GM20431 (cell line): ENCODE results near the gene TMEM207.
"Not testable (repeated sequence)": the region's sequence is repeated elsewhere in the genome, so short reads cannot be mapped to it uniquely, and the experiment has no call there.

Experiments
- in situ Hi-C: fragments of 300-500 bp; cut with MseI, MboI; formaldehyde crosslinking; loops from one replicate; pipeline ENCODE4 v1.15.0; 2020; ENCODE audit warnings: low sequenced_read_pairs; ENCODE audit not compliant: unreplicated experiment

TMEM207 gene

GRCh38 chr3:190449801-190450200 lies at the start of gene TMEM207:
TMEM207 (minus strand) TSS chr3:190449901; CDS start chr3:190449809, 92 bp downstream.
- in situ Hi-C loops = no loop called here

DNA sequence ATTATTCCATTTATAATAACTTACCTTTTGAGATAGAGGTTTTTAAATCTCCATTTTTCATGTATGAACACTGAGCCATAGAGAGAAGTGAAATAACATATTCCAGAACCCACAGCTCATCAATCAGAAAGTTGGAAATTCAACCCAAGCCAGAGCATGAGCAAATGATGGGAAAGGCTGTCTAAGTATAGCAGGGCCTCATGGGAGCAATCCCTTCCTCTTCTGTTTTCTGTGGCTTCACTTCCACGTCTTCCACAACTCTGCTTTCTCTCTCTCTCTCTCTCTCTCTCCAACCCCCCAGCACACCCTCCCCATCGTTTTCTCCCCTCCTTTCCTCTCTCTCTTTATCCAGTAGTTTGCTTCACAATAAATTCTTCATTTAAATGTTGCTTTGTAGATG lies 49.4 kb upstream of the TMEM207 start:
- in situ Hi-C loops = no loop called here

DNA sequence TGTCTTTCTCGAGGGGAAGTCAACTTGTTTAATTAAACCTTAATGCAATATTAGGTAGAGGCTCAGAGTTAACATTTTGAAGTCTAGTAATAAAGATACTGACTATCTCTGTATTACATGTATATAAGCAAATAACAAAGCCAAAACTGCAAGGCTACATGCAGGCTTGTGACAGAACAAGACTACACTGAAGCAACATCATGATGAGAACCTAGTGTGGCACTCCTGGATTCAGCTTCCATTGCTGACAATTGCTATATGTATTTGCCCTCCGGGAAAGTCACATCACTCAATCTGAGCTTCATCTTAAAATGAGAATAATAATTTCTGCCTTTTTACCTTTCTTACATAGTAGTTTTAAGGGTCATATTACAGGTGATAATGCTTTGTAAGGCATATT lies 48.6 kb upstream of the TMEM207 start:
- in situ Hi-C loops = no loop called here

- in situ Hi-C loops = no loop called here
Observed at GRCh38 chr3:190497811-190498210, 48.1 kb upstream of the TMEM207 start.

GRCh38 chr3:190496859-190497258 lies 47.2 kb upstream of the TMEM207 start:
- in situ Hi-C loops = no loop called here

DNA sequence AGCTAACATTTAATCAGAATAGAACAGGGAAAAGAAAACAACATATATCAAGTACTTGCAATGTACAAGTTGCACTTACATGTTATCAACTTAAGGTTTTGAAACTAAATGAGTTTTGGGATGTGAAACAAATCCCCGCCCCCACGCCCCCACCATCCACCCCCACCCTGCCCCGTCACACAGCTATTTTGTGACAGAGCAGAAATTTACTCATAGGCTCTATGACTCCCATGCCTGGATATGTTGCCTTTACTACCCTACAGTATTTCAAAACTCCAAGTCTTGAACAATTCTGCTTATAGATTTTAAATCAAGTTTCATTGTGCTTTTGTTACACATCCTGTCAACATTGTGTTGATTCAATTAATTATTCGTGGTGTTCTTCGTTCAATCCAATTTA lies 46.1 kb upstream of the TMEM207 start:
- in situ Hi-C loops = no loop called here

GRCh38 chr3:190495354-190495753 lies 45.7 kb upstream of the TMEM207 start:
- in situ Hi-C loops = no loop called here

- in situ Hi-C loops = no loop called here
Observed at GRCh38 chr3:190494907-190495306, 45.2 kb upstream of the TMEM207 start.

GRCh38 chr3:190492966-190493365 lies 43.3 kb upstream of the TMEM207 start:
- in situ Hi-C loops = no loop called here

GRCh38 chr3:190492129-190492528 lies 42.4 kb upstream of the TMEM207 start:
- in situ Hi-C loops = no loop called here

DNA sequence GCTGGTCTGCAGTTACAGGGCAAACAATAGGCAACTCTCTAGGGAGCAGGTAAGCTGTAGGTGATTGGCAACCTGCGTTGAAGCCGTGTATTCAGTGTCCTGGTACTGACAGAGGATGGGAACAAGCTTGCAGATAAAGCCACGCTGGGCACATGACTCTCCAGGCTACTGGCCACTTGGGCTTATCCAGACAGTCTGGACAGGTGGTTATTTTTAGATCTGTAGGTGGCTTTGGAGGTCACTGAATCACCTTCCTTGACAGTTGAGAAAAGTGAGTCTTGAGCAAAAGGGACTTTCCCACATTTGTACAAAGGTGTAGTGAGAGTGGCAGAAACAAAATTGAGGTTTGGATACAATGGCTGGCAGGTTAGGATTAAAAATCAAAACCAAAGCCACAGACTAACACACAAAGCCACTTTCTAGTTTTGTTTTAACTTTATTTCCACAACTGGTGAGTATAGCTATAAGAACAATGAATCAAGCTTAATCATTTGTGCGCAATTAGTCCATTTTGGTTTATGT lies 41.9 kb upstream of the TMEM207 start:
- in situ Hi-C loops = no loop called here

DNA sequence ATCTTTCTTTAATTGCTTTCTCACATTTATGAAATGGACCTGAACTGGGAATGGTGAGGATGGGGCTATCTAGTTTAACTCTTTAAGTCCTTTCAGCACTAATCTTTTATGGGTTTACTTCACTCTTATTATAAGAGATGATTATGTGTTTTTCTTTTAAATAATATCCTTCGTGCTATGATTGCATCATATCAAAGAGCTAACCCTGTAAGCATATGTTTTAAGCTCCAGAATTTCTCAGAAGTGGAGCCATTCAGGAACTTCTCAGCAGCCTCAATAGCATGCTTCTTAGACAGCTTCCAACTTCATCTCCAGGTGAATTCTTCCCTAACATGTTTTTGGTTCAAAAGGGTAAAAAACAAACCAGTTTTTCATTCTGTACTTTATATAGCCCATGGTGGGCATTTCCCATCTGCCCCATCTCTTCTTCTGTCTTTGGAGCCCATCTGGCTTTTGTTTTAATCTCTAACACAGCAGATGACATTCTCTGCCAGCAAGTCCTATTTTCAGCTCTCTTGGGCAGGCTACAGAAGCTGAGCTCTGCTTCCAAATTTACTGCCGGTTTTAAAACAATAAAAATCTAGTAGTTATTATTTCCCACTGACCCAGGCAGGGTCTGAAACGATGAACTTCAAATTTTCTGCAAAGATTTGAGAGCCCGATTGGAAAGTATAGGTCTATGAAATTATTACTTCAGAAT lies 37.4 kb upstream of the TMEM207 start:
- in situ Hi-C loops = no loop called here

GRCh38 chr3:190486533-190486864 lies 36.8 kb upstream of the TMEM207 start:
- in situ Hi-C loops = no loop called here

- in situ Hi-C loops = no loop called here
Observed at GRCh38 chr3:190485830-190486532, 36.3 kb upstream of the TMEM207 start.

DNA sequence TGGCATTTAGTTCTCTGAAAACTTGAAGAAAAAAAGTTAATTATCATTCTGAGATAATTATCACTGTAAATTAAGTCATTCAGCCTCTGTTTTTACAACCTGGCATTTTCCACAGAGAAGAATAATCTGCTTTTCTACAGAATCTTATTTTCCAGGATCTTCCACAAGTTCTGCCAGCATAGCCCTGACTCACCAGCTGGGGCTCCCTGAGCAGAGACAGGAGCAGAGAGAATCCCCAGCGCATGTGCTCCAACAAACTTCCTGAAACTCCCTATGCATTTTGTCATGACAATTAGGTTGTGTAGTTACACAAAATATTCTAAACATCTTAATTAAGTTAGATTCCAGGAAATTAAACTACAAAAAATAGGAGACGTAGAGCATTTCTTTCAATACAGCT lies 32.1 kb upstream of the TMEM207 start:
- in situ Hi-C loops = no loop called here

- in situ Hi-C loops = not testable (repeated sequence)
Observed at GRCh38 chr3:190473261-190473660, 23.6 kb upstream of the TMEM207 start.

GRCh38 chr3:190467922-190468321 lies 18.2 kb upstream of the TMEM207 start:
- in situ Hi-C loops = no loop called here

GRCh38 chr3:190458040-190458439 lies 8.3 kb upstream of the TMEM207 start:
- in situ Hi-C loops = no loop called here

DNA sequence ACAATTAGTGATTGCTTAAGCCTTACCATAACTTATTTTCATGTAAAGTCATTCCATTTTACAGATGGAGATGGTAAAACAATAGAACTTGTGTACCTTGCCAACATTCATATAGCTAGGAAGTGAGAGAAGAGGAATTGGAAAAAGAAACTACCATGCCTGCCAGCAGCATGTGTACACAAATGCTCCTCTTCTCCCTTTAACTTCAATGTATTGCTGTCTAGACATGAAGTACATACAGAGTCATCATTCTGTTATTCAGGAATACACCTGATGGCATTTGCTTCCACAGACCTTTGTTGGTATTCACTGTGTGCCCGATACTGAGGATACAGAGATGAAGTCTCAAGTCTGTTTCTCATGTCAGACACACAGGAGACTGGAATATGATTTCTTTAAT lies 7.1 kb upstream of the TMEM207 start:
- in situ Hi-C loops = no loop called here

DNA sequence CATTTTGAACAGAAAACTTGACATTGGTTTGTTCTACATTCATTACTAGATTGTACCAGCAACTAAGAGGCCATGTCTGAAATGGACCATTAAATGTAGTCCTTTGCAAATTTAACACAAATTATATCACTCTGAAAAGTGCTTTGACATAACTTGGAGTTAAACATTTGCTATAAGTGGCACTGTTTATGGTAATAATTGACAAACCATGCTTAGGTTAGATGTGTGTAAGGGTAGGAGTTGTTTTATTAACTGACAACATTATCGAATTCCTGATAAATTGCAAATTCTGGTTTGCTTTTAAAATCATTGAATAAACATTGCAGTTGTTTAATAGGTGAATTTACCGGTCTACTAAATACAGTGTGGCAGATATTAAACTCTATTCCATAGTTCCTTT lies 6.1 kb upstream of the TMEM207 start:
- in situ Hi-C loops = no loop called here

DNA sequence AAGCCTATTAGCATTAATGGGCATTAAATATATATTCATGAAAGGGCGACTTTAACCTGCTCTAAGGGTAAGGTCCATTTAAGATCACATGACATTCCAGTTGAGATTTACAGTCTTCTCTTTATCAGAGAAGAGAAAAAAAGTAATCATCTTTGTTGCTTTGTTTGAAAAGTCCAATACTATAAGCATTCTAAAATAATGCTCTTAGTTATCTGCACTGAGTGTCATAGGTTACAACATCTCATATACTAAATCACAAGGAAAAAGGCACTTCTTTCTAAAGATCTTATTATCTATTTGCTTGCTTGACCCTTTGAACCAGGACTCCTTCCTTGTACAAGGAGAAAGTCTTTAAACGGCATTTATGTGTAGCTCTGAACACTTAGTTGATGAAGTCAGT lies 1.4 kb downstream of the TMEM207 start:
- in situ Hi-C loops = no loop called here
